Natural killer cell (primary cell): ENCODE data around the gene CCDC88B. TPM values are rescaled to one million over a fixed set of nuclear protein-coding genes. Genes with fewer than 3 reads are reported as not detected.

Experiments
- ATAC-seq, 3 donors: fragments of 150-1000 bp in 2 of 3; fragments of 200-7000 bp in 1 of 3; cut with Tn5 transposase; 1 replicate in 1 of 3; 2 replicates in 2 of 3; pipeline ENCODE4 v1.10.0; 2021; ENCODE audit warnings: mild to moderate bottlenecking in 2 of 3, moderate library complexity in 2 of 3
- DNase-seq, 2 donors: peaks; one replicate each; pipeline versions ENCODE4 v3.0.0 to v3.0.0-alpha.2; 2013 to 2021; ENCODE audit warnings: mixed read lengths in 1 of 2
- H3K27ac ChIP-seq: one replicate; pipeline ENCODE4 v1.5.1; 2013; ENCODE audit warnings: mild to moderate bottlenecking, low read length
- H3K27me3 ChIP-seq: one replicate; pipeline ENCODE4 v1.6.1; 2013; ENCODE audit warnings: low read length; ENCODE audit not compliant: control insufficient read depth, insufficient read depth
- H3K36me3 ChIP-seq: one replicate; pipeline ENCODE4 v1.6.1; 2013; ENCODE audit warnings: low read length; ENCODE audit not compliant: control insufficient read depth, insufficient read depth
- H3K4me1 ChIP-seq: one replicate; pipeline ENCODE4 v1.6.1; 2013; ENCODE audit warnings: low read length; ENCODE audit not compliant: control insufficient read depth, insufficient read depth
- H3K4me3 ChIP-seq: one replicate; pipeline ENCODE4 v1.5.1; 2013; ENCODE audit warnings: low read length
- H3K9me3 ChIP-seq: one replicate; pipeline ENCODE4 v1.6.1; 2013; ENCODE audit warnings: low read length; ENCODE audit not compliant: control insufficient read depth, insufficient read depth
- H3K27ac Mint-ChIP-seq, 2 donors: one replicate each; pipeline ENCODE4 v1.8.0; 2022; ENCODE audit warnings: mild to moderate bottlenecking in 2 of 2, mixed read lengths in 2 of 2, moderate library complexity in 1 of 2
- H3K27me3 Mint-ChIP-seq, 2 donors: one replicate each; pipeline ENCODE4 v1.8.0; 2022; ENCODE audit warnings: low read depth in 2 of 2, mixed read lengths in 2 of 2
- H3K36me3 Mint-ChIP-seq: one replicate; pipeline ENCODE4 v1.8.0; 2022; ENCODE audit warnings: mixed read lengths
- H3K4me1 Mint-ChIP-seq, 2 donors: one replicate each; pipeline ENCODE4 v1.8.0; 2022; ENCODE audit warnings: mixed read lengths in 2 of 2
- H3K4me3 Mint-ChIP-seq: one replicate; pipeline ENCODE4 v1.8.0; 2022; ENCODE audit warnings: mild to moderate bottlenecking, moderate library complexity, mixed read lengths
- H3K9me3 Mint-ChIP-seq, 2 donors: one replicate each; pipeline ENCODE4 v1.8.0; 2022; ENCODE audit warnings: mixed read lengths in 2 of 2
- CTCF ChIP-seq: fragments of 200-600 bp; IDR thresholded peaks from one replicate; pipeline ENCODE4 v1.8.0; 2022; ENCODE audit warnings: antibody characterized with exemption
- WGBS: methylation state at CpG from one replicate; pipeline ENCODE4 v1.1.7; 2013; ENCODE audit warnings: missing lambda C conversion rate; ENCODE audit not compliant: insufficient coverage; 5-methylcytosine and 5-hydroxymethylcytosine counted together
- intact Hi-C: fragments of 100-400 bp; cut with micrococcal nuclease; formaldehyde crosslinking; loops from one replicate; pipeline ENCODE4 v1.14.2; 2022
- total RNA-seq, 4 donors: library from RNA; stranded (reverse); fragments of 120-200 nt in 1 of 4; gene quantifications; one replicate each; pipeline versions ENCODE4 v1.2.3 to v1.2.4, GENCODE V29; 2013 to 2022

The CCDC88B gene
- total RNA-seq, 3 donors from 2014 or later (not counting 1 experiment from before 2014, with no cell fraction given) = 262 to 276 (median 272) TPM

DNA sequence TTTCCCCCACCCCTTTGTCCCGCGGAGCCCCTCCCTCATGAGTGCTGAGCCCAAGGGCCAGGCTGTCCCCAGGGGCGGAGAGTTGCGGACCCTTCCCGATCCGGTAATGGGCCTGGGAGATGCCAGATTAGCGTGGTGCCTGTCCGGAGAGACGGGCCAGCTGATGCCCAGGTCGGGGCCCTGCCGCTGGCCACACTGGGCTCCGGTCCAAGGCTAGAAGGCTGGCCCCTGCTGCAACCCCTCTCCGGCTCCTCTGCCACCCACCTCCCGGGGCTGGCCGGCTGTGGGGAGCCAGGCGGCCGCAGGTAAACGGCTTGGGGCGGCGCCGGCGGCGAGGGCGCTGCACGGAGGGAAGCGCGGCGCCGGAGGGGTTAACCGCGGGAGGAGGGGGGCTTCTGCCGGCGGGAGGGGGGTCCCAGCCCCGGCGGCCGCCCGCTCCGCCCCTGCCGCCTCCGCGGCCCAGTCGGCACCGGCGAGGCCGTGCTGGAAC is 48.7 kb upstream of the CCDC88B start, which contains the start of gene KCNK4:
Gene KCNK4 (plus strand): TSS at position 41 of the 490 bp plus-strand sequence. CDS start 1,717 bp downstream, outside the sequence.
- H3K27me3 Mint-ChIP-seq = peaks cover 23 to 34% of the 10 kb centered on the region in 2 donors
- DNase-seq (no peak), ATAC-seq (peak in 1 of 3 donors; percentile 2)
- H3K36me3 ChIP-seq = no peaks in the 10 kb centered on the region
- peaks cover 16% of the 10 kb centered on the region for H3K4me1 ChIP-seq
- H3K27me3 ChIP-seq = peaks cover 31% of the 10 kb centered on the region
- no peak within 1 kb of the TSS for H3K4me3 ChIP-seq
- no peaks in the 10 kb centered on the region for H3K9me3 ChIP-seq
- TF ChIP-seq CTCF = no peak
- H3K27ac ChIP-seq = no peak within 1 kb of the TSS
- no peaks in the 10 kb centered on the region for H3K9me3 Mint-ChIP-seq
- H3K4me3 Mint-ChIP-seq = peak within 1 kb of the TSS; percentile 84
- H3K4me1 Mint-ChIP-seq = peaks cover 13 to 22% of the 10 kb centered on the region in 2 donors
- H3K36me3 Mint-ChIP-seq = no peaks in the 10 kb centered on the region
- intact Hi-C loops = no loop called here
- H3K27ac Mint-ChIP-seq = peak within 1 kb of the TSS in 1 of 2 donors; percentile 54
- 6% methylated on average over 45 of the region's 45 CpGs for WGBS

GRCh38 chr11:64291752-64292459 is 48.1 kb upstream of the CCDC88B start:
- ATAC-seq = peak; percentile 50 to 69 (median 61)
- WGBS = under 1% methylated on average over 96 of the region's 96 CpGs

GRCh38 chr11:64292460-64293254 is 47.3 kb upstream of the CCDC88B start:
- ATAC-seq (peak in 1 of 3 donors; percentile 10), DNase-seq (no peak)
- Mint-ChIP-seq H3K36me3 (no peaks in the 10 kb centered on the region), H3K9me3 (no peaks in the 10 kb centered on the region), H3K27me3 (peaks cover 37 to 46% of the 10 kb centered on the region in 2 donors), H3K4me1 (peaks cover 6 to 15% of the 10 kb centered on the region in 2 donors), H3K4me3 (peak overlapping the region; percentile 49), H3K27ac (no peak overlapping the region)
- H3K9me3 ChIP-seq = no peaks in the 10 kb centered on the region
- intact Hi-C loops = no loop called here
- no peak overlapping the region for H3K27ac ChIP-seq
- no peak overlapping the region for H3K4me3 ChIP-seq
- H3K36me3 ChIP-seq = no peaks in the 10 kb centered on the region
- WGBS = 35% methylated on average over 39 of the region's 42 CpGs
- TF ChIP-seq CTCF = no peak
- peaks cover 43% of the 10 kb centered on the region for H3K27me3 ChIP-seq
- H3K4me1 ChIP-seq = peaks cover 11% of the 10 kb centered on the region

More at GRCh38 chr11:64291752-64292459, 48.1 kb upstream of the CCDC88B start:
- Mint-ChIP-seq H3K27me3 (peaks cover 29 to 39% of the 10 kb centered on the region in 2 donors), H3K4me3 (no peak overlapping the region), H3K9me3 (no peaks in the 10 kb centered on the region), H3K36me3 (no peaks in the 10 kb centered on the region), H3K4me1 (peaks cover 7 to 16% of the 10 kb centered on the region in 2 donors), H3K27ac (no peak overlapping the region)
- no peaks in the 10 kb centered on the region for H3K9me3 ChIP-seq
- no peak for TF ChIP-seq CTCF
- peak in 1 of 2 donors; percentile 54 for DNase-seq
- H3K27me3 ChIP-seq = peaks cover 36% of the 10 kb centered on the region
- H3K36me3 ChIP-seq = no peaks in the 10 kb centered on the region
- H3K4me1 ChIP-seq = peaks cover 11% of the 10 kb centered on the region
- H3K4me3 ChIP-seq = no peak overlapping the region
- intact Hi-C loops = no loop called here
- H3K27ac ChIP-seq = no peak overlapping the region
